Calu3 (cell line): ENCODE results near the gene AQP9. TPM values are rescaled to one million over a fixed set of nuclear protein-coding genes. Genes with fewer than 3 reads are reported as not detected.

ENCODE experiments used
- BruUV-seq: library from RNA; stranded (reverse); fragments of 400-500 nt; replicated peaks from 2 replicates; lab custom pipeline; 2021; lab: Mats Ljungman, UMichigan
- CTCF ChIA-PET: fragments of 300-600 bp; sonication (Branson Sonifier 250); formaldehyde crosslinking; loops from one replicate; lab custom pipeline; 2022; ENCODE audit warnings: antibody characterized with exemption; lab: Charles Lee
- DNase-seq: peaks from one replicate; pipeline ENCODE4 v3.0.0; 2022
- H3K27ac Mint-ChIP-seq: one replicate; pipeline ENCODE4 v1.8.0; 2022; ENCODE audit warnings: mixed read lengths; ENCODE audit not compliant: unreplicated experiment
- H3K27me3 Mint-ChIP-seq: one replicate; pipeline ENCODE4 v1.8.0; 2022; ENCODE audit warnings: mixed read lengths; ENCODE audit not compliant: unreplicated experiment
- H3K36me3 Mint-ChIP-seq: one replicate; pipeline ENCODE4 v1.8.0; 2022; ENCODE audit warnings: mild to moderate bottlenecking, moderate library complexity, mixed read lengths; ENCODE audit not compliant: insufficient read depth, unreplicated experiment
- H3K4me1 Mint-ChIP-seq: one replicate; pipeline ENCODE4 v1.8.0; 2022; ENCODE audit warnings: mild to moderate bottlenecking, low read depth, mixed read lengths; ENCODE audit not compliant: unreplicated experiment
- H3K4me3 Mint-ChIP-seq: one replicate; pipeline ENCODE4 v1.8.0; 2022; ENCODE audit warnings: mild to moderate bottlenecking, low read depth, moderate library complexity, mixed read lengths; ENCODE audit not compliant: unreplicated experiment
- H3K9me3 Mint-ChIP-seq: one replicate; pipeline ENCODE4 v1.8.0; 2022; ENCODE audit warnings: low read depth, mixed read lengths; ENCODE audit not compliant: unreplicated experiment
- CTCF ChIP-seq: fragments of 200-600 bp; IDR thresholded peaks from one replicate; pipeline ENCODE4 v1.8.0; 2022; ENCODE audit warnings: antibody characterized with exemption; ENCODE audit not compliant: unreplicated experiment
- intact Hi-C: fragments of 100-400 bp; cut with micrococcal nuclease; formaldehyde crosslinking; loops from one replicate; pipeline ENCODE4 v1.10.0; 2022; ENCODE audit not compliant: unreplicated experiment
- total RNA-seq: library from RNA; stranded (reverse); gene quantifications from 2 replicates; pipeline ENCODE4 v1.2.3, GENCODE V29; 2022

Gene AQP9
- total RNA-seq, 1 experiment from 2014 or later = not detected

GRCh38 chr15:58227706-58228543, 89.7 kb downstream of the AQP9 start:
- peak overlapping the region; percentile 8 for H3K4me3 Mint-ChIP-seq
- BruUV-seq = no TSS peak
- H3K9me3 Mint-ChIP-seq = no peaks in the 10 kb centered on the region
- peak overlapping the region; percentile 62 for H3K27ac Mint-ChIP-seq
- CTCF ChIA-PET = interaction anchor here (0.5 to 1.3 kb wide), 9 partner anchors 42 to 1302 kb away, joined by 3 to 9 read pairs (median 3); partner anchors contain the start of gene MINDY2
- intact Hi-C loops = loop anchor here (2.0 to 10.0 kb wide), 7 partner anchors 44 to 1274 kb away; partner anchors contain the start of genes CCNB2 and MINDY2
- H3K27me3 Mint-ChIP-seq = no peaks in the 10 kb centered on the region
- H3K4me1 Mint-ChIP-seq = peaks cover 46% of the 10 kb centered on the region
- H3K36me3 Mint-ChIP-seq = no peaks in the 10 kb centered on the region
- DNase-seq = peak; percentile 87
- peak; percentile 94 for TF ChIP-seq CTCF

GRCh38 chr15:58228718-58229117, 90.5 kb downstream of the AQP9 start:
- no peaks in the 10 kb centered on the region for H3K36me3 Mint-ChIP-seq

GRCh38 chr15:58229297-58229768, 91.2 kb downstream of the AQP9 start:
- Mint-ChIP-seq H3K4me1 (peaks cover 60% of the 10 kb centered on the region), H3K9me3 (no peaks in the 10 kb centered on the region), H3K36me3 (no peaks in the 10 kb centered on the region), H3K27me3 (no peaks in the 10 kb centered on the region), H3K27ac (peak overlapping the region; percentile 62), H3K4me3 (peak overlapping the region; percentile 8)
- intact Hi-C loops = loop anchor here (2.0 to 10.0 kb wide), 7 partner anchors 43 to 1273 kb away; partner anchors contain the start of genes CCNB2 and MINDY2
- no peak for TF ChIP-seq CTCF
- BruUV-seq = no TSS peak
- CTCF ChIA-PET = interaction anchor here (0.6 to 1.6 kb wide), 3 partner anchors 233 to 541 kb away, joined by 3 to 7 read pairs (median 3); partner anchors contain the start of gene MINDY2
- DNase-seq = no peak

More at GRCh38 chr15:58228718-58229117, 90.5 kb downstream of the AQP9 start:
- Mint-ChIP-seq H3K27ac (peak overlapping the region; percentile 62), H3K4me3 (peak overlapping the region; percentile 8), H3K27me3 (no peaks in the 10 kb centered on the region), H3K4me1 (peaks cover 54% of the 10 kb centered on the region), H3K9me3 (no peaks in the 10 kb centered on the region)
- BruUV-seq = no TSS peak
- CTCF ChIA-PET = interaction anchor here (0.5 to 1.6 kb wide), 5 partner anchors 234 to 637 kb away, joined by 3 to 7 read pairs (median 4); partner anchors contain the start of gene MINDY2
- intact Hi-C loops = loop anchor here (2.0 to 10.0 kb wide), 7 partner anchors 44 to 1274 kb away; partner anchors contain the start of genes CCNB2 and MINDY2
- TF ChIP-seq CTCF = no peak
- no peak for DNase-seq

- DNase-seq = no peak
- intact Hi-C loops = loop anchor here (2.0 kb wide), 1 partner anchor 100 kb away; no protein-coding TSS in a partner anchor
- Mint-ChIP-seq H3K36me3 (no peaks in the 10 kb centered on the region), H3K9me3 (no peaks in the 10 kb centered on the region), H3K27ac (no peak overlapping the region), H3K4me3 (no peak overlapping the region), H3K4me1 (peaks cover 64% of the 10 kb centered on the region), H3K27me3 (no peaks in the 10 kb centered on the region)
- CTCF ChIA-PET = no interaction called here
- TF ChIP-seq CTCF = no peak
- BruUV-seq = no TSS peak
These were observed 94.3 kb downstream of the AQP9 start for GRCh38 chr15:58232281-58233065.
